ENCODE results near the gene POLN.

DNA sequence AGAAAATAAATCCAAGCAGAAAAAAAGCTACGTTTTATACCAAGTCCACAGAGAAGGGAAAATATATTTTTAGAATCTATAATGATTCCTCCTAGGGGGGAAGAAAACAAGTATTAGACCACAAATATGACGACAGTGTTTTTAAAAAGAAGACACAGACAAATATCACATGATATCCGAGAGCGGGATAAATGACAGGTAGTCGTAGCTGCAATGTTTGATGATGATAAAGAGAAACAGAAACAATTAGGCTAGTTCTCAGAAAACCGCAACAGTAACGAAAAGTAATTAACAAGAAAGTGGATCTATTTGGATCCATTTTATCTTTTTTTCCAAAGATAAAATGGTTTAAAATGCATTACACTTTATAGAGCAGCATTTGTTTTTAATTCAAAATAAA, 918 bp downstream of the POLN start:
- TF ChIP-seq, protein P1, sequence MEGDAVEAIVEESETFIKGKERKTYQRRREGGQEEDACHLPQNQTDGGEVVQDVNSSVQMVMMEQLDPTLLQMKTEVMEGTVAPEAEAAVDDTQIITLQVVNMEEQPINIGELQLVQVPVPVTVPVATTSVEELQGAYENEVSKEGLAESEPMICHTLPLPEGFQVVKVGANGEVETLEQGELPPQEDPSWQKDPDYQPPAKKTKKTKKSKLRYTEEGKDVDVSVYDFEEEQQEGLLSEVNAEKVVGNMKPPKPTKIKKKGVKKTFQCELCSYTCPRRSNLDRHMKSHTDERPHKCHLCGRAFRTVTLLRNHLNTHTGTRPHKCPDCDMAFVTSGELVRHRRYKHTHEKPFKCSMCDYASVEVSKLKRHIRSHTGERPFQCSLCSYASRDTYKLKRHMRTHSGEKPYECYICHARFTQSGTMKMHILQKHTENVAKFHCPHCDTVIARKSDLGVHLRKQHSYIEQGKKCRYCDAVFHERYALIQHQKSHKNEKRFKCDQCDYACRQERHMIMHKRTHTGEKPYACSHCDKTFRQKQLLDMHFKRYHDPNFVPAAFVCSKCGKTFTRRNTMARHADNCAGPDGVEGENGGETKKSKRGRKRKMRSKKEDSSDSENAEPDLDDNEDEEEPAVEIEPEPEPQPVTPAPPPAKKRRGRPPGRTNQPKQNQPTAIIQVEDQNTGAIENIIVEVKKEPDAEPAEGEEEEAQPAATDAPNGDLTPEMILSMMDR (conservative IDR thresholded peaks at IDR 0.05; ENCODE audit: low read depth, low read length) = no peak
- no peak for TF ChIP-seq EZH2phosphoT487 (IDR thresholded peaks at IDR 0.05; ENCODE audit: borderline replicate concordance, low read length)

Data from PC-3 (cell line).